MV-4-11 (cell line): ENCODE data around the gene SUSD1.

Experiments used
- DNase-seq: peaks from one replicate; lab custom pipeline; 2025; lab: John Stamatoyannopoulos, UW

SUSD1 gene

GRCh38 chr9:112065806-112066606, 109.1 kb downstream of the SUSD1 start:
- DNase-seq = no peak

GRCh38 chr9:112064871-112065270, 110.2 kb downstream of the SUSD1 start:
- DNase-seq = no peak

GRCh38 chr9:112063586-112063985, 111.5 kb downstream of the SUSD1 start:
- no peak for DNase-seq

- DNase-seq = peak; percentile 45
These were observed 111.9 kb downstream of the SUSD1 start for GRCh38 chr9:112063151-112063550.

- peak; percentile 99 for DNase-seq
These were observed 113.9 kb downstream of the SUSD1 start for GRCh38 chr9:112061152-112061740.

GRCh38 chr9:112059966-112060320, 115.2 kb downstream of the SUSD1 start:
- DNase-seq = no peak

- no peak for DNase-seq
These were observed 115.7 kb downstream of the SUSD1 start for GRCh38 chr9:112059145-112059965.

- DNase-seq = no peak
These were observed 118.1 kb downstream of the SUSD1 start for GRCh38 chr9:112056996-112057395.

- no peak for DNase-seq
These were observed 120.2 kb downstream of the SUSD1 start for GRCh38 chr9:112054916-112055315.

GRCh38 chr9:112051812-112052211, 123.3 kb downstream of the SUSD1 start:
- peak; percentile 49 for DNase-seq

GRCh38 chr9:112050544-112051475, 124.3 kb downstream of the SUSD1 start:
- no peak for DNase-seq

- no peak for DNase-seq
These were observed 125.1 kb downstream of the SUSD1 start for GRCh38 chr9:112049811-112050516.

- no peak for DNase-seq
These were observed 126.0 kb downstream of the SUSD1 start for GRCh38 chr9:112048924-112049691.

GRCh38 chr9:112047538-112048066, 127.5 kb downstream of the SUSD1 start:
- DNase-seq = no peak

- no peak for DNase-seq
These were observed 128.9 kb downstream of the SUSD1 start for GRCh38 chr9:112046181-112046580.

- DNase-seq = no peak
These were observed 130.2 kb downstream of the SUSD1 start for GRCh38 chr9:112044881-112045280.

- no peak for DNase-seq
These were observed 130.9 kb downstream of the SUSD1 start for GRCh38 chr9:112044186-112044585.

GRCh38 chr9:112043423-112043822, 131.7 kb downstream of the SUSD1 start:
- no peak for DNase-seq

- no peak for DNase-seq
These were observed 132.3 kb downstream of the SUSD1 start for GRCh38 chr9:112042769-112043168.

GRCh38 chr9:112042244-112042638, 132.9 kb downstream of the SUSD1 start:
- DNase-seq = no peak
